IPS DF 6.9 (cell line): ENCODE results near the gene NCBP2L.

Experiments used
- DNase-seq: peaks from one replicate; pipeline ENCODE4 v3.0.0-alpha.2; 2013; ENCODE audit warnings: low read depth, low spot score
- H3K27ac ChIP-seq: one replicate; pipeline ENCODE4 v1.5.1; 2013; ENCODE audit warnings: low read length, control low read depth
- H3K27me3 ChIP-seq: 2 replicates; pipeline ENCODE4 v1.6.1; 2013; ENCODE audit warnings: mild to moderate bottlenecking, low read length; ENCODE audit not compliant: control insufficient read depth, insufficient read depth
- H3K36me3 ChIP-seq: 2 replicates; pipeline ENCODE4 v1.6.1; 2013; ENCODE audit warnings: low read length; ENCODE audit not compliant: control insufficient read depth, insufficient read depth
- H3K4me1 ChIP-seq: 2 replicates; pipeline ENCODE4 v1.6.1; 2013; ENCODE audit warnings: low read length; ENCODE audit not compliant: control insufficient read depth, insufficient read depth
- H3K4me3 ChIP-seq: 2 replicates; pipeline ENCODE4 v1.5.1; 2013; ENCODE audit warnings: mild to moderate bottlenecking, low read length
- H3K9me3 ChIP-seq: 2 replicates; pipeline ENCODE4 v1.6.1; 2013; ENCODE audit warnings: low read length, inconsistent platforms; ENCODE audit not compliant: control insufficient read depth, insufficient read depth
- WGBS: extraction: QIAGEN DNeasy Blood & Tissue Kit; methylation state at CpG from one replicate; pipeline ENCODE4 v1.1.7; 2013; ENCODE audit warnings: mixed read lengths, missing lambda C conversion rate; ENCODE audit not compliant: insufficient read length, insufficient coverage; 5-methylcytosine and 5-hydroxymethylcytosine counted together

Gene NCBP2L

DNA sequence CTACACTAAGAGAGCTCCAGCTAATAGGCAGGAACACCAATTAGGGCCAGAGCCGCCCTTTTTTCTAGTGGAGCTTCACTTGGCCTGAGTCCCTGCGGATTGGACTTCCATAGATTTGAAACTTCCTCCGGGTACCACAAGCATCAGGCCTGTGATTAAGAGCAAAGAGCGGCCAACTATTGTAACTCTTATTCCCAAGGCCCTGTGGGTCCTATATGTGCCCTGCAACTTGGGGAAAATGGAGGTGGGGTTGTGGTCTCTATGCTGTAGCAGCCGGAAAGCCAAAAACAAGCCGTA is at the start of gene NCBP2L:
NCBP2L (plus strand) TSS at position 198 of the 297 bp plus-strand sequence. CDS start 16,488 bp downstream, outside the sequence.
- Histone ChIP-seq H3K27ac (no peak within 1 kb of the TSS), H3K9me3 (no peaks in the 10 kb centered on the region), H3K27me3 (peaks cover 17% of the 10 kb centered on the region), H3K36me3 (no peaks in the 10 kb centered on the region), H3K4me3 (no peak within 1 kb of the TSS; the same call in 1 of the 2 replicates), H3K4me1 (peaks cover 1% of the 10 kb centered on the region; the same call in 1 of the 2 replicates)
- DNase-seq = no peak
- no CpG with 5 or more reads among the region's 6 CpGs for WGBS

DNA sequence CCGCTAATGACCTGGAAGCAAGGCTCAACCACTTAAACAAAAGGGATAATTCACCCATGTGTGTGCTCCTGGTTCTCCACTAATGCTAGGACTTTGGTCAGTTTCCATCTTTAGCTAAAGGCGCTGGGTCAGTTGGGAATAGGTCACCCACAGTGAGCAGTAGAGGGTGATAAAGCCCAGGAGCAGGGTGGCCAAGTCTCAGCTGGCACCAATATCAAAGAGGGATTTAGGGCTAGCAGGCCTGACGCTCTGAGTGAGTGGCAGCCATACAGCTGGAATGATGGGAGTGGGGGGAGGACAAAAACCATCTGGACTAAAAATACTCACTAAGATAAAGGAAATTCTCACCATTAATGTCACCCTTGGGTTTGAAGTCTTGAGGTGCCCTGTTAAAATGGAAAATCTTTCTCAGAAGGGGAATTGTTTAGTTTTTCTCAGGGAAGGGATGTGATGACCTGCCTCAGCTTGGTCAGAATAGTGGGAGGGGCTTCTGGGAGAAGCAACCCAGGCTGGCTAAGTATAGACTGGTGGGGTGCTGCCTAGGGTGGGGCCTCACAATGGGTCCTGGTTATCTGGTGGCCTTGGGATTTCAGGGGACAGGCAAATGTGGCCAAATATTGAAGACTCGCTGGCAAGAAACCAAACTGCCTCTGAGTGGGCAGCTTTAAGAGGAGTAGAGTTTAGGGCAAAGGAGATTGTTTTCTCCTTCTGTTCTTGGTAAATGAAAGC is 49.0 kb upstream of the NCBP2L start:
- H3K27ac ChIP-seq = no peak overlapping the region
- H3K4me3 ChIP-seq = no peak overlapping the region
- no peak for DNase-seq
- no peaks in the 10 kb centered on the region for H3K36me3 ChIP-seq
- no peaks in the 10 kb centered on the region for H3K9me3 ChIP-seq
- peaks cover 4% of the 10 kb centered on the region for H3K4me1 ChIP-seq
- no peaks in the 10 kb centered on the region for H3K27me3 ChIP-seq
- no CpG with 5 or more reads among the region's 4 CpGs for WGBS

DNA sequence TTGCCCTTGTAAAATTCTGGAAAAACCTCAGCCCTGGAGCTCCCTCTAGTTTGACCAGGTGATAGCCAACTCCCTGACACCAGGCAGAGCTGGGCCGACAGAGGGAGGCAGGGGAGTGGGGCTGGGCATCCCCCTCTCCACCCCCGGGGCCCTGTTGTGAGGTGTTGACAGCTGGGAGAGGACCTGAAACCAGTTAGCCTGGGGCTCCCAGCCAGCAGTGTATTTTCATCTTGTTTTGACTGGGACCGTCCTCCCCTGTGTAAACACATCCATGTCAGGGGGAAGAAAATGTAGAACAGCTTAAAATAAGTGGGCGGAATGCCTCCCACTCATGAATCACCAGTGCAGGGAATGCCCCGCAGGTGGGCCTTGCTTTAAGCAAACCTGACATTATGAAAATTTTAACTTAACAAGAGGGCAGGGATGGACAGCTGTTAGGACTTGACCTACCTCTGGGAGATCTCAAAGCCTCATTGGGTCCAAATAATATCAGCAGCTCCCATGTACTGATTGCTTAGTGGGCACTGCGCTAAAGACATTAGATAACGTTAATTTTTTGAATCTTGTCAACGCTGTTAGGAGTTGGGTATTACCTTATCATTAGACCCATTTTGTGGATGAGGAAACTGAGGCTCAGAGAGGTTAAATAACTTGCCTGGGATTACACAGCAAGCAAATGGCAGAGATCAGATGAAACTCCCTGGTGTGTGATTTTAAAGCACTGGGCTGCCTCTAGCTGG is 47.8 kb upstream of the NCBP2L start:
- no peak overlapping the region for H3K4me3 ChIP-seq
- no peak overlapping the region for H3K27ac ChIP-seq
- no peak for DNase-seq
- H3K4me1 ChIP-seq = peaks cover 4% of the 10 kb centered on the region
- no peaks in the 10 kb centered on the region for H3K36me3 ChIP-seq
- no CpG with 5 or more reads among the region's 8 CpGs for WGBS
- no peaks in the 10 kb centered on the region for H3K27me3 ChIP-seq
- no peaks in the 10 kb centered on the region for H3K9me3 ChIP-seq

DNA sequence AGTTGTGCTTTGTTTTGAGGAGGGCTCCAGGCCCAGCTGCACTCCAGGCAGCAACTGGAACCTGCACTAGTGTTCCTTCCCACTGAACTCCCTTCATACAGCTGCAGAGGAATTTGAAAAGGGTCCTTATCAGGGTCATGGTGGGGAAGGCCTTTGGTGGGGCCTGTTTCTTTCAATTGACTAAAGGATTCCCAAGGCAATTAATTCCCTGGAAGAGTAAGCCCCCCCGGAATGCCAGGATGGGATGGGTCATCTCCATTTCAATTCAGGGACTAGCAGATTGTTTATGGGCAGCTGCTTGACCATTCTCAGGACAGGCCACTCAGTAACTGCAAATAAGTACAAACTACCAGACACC is 47.3 kb upstream of the NCBP2L start:
- no peak for DNase-seq
- no peak overlapping the region for H3K27ac ChIP-seq
- WGBS = no CpG with 5 or more reads among the region's 1 CpG
- no peaks in the 10 kb centered on the region for H3K9me3 ChIP-seq
- H3K4me1 ChIP-seq = peaks cover 4% of the 10 kb centered on the region
- no peaks in the 10 kb centered on the region for H3K27me3 ChIP-seq
- H3K36me3 ChIP-seq = no peaks in the 10 kb centered on the region
- H3K4me3 ChIP-seq = no peak overlapping the region

DNA sequence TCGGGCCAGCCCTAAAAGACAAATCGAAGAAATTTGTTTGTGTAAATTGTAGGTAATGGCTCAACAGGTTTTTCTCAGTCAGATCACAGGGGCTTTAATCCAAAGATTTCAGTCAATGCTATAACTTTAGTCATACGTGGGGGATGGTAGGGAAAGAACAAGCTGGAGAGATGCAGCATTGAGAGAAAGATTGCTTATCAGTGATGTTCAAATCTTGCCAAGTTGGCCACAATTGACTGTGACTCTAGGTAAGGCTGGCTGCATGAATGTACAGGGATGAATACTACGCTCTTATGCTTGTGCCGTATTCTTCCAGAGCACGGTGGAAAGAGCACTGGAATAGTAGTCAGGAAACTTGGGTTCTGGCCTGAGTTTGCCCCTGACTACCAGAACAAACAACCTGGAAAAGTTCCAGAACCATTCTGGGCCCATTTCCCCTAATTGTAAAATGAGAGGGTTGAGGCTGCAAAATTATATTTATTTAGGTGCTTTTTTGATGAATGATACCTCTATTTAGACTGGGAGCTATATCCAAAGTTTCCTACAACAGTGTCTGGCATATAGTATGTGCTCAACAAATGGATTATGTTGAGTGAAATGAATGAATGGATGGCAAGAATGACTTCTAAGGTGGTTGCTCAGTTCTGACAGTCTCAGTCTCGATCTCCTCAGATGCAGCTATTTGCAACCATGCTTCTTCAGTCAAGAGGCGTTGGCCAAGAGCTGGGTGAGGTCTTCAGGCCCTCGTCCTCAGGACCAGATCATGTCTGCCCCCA is 46.4 kb upstream of the NCBP2L start:
- DNase-seq = no peak
- no peaks in the 10 kb centered on the region for H3K36me3 ChIP-seq
- H3K9me3 ChIP-seq = no peaks in the 10 kb centered on the region
- no peak overlapping the region for H3K27ac ChIP-seq
- peaks cover 4% of the 10 kb centered on the region for H3K4me1 ChIP-seq
- H3K4me3 ChIP-seq = no peak overlapping the region
- WGBS = no CpG with 5 or more reads among the region's 9 CpGs
- H3K27me3 ChIP-seq = no peaks in the 10 kb centered on the region

DNA sequence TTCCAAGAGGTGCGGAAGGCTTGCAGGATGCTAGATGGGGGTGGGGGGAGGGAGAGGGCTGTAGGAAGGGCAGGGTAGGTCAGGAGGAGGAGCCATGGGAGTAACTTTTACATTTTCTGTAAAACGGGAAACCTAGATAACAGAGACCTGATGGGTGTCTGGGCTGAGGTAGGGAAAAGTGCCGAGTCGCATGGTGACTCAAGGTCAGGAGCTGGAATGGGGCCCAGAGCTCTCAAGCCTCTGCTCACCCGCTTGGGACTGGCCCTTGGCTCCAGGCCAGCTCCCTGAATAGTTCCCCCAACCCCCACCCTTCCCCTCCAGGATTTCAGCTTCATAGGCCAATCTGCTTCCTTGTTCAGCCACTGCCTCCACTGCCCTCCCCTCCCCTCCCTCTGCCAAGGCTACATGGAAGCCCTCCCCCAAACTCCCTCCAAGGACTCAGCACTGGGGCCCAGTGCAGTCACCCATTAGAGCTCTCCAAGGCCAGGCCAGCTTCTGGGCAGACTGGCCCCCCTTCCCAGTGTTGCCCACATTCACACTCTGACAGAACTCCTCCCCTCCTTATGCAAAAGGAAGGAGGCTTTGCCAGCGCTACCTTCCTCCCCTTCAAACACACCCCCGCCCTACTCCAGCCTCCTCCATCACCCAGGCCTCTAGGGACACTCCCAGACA is 45.6 kb upstream of the NCBP2L start:
- no peak for DNase-seq
- no CpG with 5 or more reads among the region's 7 CpGs for WGBS
- no peaks in the 10 kb centered on the region for H3K27me3 ChIP-seq
- no peaks in the 10 kb centered on the region for H3K9me3 ChIP-seq
- H3K36me3 ChIP-seq = no peaks in the 10 kb centered on the region
- peaks cover 8% of the 10 kb centered on the region for H3K4me1 ChIP-seq
- no peak overlapping the region for H3K27ac ChIP-seq
- H3K4me3 ChIP-seq = no peak overlapping the region

DNA sequence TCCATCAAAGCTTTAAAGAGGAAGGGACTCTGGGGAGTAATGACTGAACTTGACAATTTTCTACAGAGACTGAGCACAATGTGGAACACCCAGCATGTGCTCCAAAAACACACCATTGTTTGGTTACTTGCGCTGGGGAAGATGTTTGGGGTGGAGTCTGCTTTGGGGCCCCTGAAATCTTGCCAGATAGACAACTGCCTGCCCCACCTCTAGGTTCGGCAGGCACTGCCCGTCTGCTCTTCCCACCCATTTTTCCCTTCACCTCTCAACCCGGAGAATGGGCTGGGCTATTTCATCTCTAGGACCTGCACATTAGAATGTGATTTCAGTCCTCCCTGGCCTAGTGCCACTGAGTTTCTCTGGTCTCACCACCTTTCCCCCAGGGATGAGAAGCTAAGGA is 43.8 kb upstream of the NCBP2L start:
- DNase-seq = no peak
- Histone ChIP-seq H3K36me3 (no peaks in the 10 kb centered on the region), H3K4me1 (peaks cover 8% of the 10 kb centered on the region), H3K9me3 (no peaks in the 10 kb centered on the region), H3K27ac (no peak overlapping the region), H3K4me3 (no peak overlapping the region), H3K27me3 (no peaks in the 10 kb centered on the region)
- WGBS = no CpG with 5 or more reads among the region's 4 CpGs

DNA sequence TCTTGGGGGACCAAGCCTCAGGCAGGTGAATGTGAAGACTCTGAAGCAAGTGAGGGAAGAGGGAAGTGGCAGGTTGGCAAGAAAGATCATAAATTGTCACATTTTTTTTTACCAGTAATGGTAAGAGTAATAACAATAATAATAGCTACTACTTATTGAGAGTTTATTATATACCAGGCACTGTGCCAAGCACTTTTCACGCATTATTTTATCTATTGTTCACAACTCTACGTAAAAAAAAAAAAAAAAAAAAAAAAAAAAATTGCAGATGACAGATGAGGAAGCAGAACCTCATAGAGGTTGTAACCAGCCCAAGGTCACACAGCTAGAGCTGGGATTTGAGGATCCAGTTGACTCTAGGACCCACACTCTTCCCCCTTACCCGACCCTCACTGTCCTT is 42.9 kb upstream of the NCBP2L start:
- no peak overlapping the region for H3K4me3 ChIP-seq
- H3K4me1 ChIP-seq = peaks cover 8% of the 10 kb centered on the region
- H3K9me3 ChIP-seq = no peaks in the 10 kb centered on the region
- WGBS = no CpG with 5 or more reads among the region's 3 CpGs
- DNase-seq = no peak
- H3K27me3 ChIP-seq = no peaks in the 10 kb centered on the region
- no peaks in the 10 kb centered on the region for H3K36me3 ChIP-seq
- no peak overlapping the region for H3K27ac ChIP-seq

DNA sequence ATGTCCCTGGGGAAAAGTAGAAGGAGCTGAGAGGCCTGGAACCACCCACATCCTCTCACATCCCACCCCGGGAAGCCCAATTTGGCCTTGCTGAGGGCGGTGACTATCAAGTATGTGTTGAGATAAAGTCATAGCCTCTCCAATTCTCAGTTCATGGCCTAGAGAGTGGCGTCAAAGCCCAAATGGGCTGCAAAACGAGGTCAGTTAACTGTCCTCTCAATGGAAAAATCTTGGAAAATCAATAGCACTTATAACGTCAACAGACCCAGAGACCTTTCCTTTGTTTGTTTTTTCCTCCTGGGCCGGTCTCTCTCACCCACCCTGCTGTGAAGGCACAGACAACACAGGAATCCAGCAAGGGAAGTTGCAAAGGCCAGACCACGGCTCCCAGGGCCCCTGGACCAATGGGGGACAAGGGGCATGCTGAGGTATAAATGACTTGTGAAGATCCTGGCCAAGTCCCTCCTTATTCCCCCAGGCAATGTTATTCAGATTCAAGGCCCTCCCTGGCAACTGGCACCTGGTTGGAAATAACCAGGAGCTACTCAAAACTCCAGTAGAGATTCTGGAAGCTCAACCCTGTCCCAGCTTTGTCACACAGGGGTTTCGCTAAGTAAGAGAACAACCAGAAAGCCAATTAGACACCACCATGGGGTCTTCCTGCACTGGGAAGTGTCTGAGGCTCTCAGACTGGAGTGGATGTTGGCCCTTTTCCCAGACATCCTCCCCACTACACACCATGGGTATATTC is 40.6 kb upstream of the NCBP2L start:
- Histone ChIP-seq H3K27me3 (no peaks in the 10 kb centered on the region), H3K27ac (no peak overlapping the region), H3K4me1 (peaks cover 4% of the 10 kb centered on the region; the same call in 1 of the 2 replicates), H3K36me3 (no peaks in the 10 kb centered on the region), H3K4me3 (no peak overlapping the region), H3K9me3 (no peaks in the 10 kb centered on the region)
- DNase-seq = no peak
- no CpG with 5 or more reads among the region's 8 CpGs for WGBS

DNA sequence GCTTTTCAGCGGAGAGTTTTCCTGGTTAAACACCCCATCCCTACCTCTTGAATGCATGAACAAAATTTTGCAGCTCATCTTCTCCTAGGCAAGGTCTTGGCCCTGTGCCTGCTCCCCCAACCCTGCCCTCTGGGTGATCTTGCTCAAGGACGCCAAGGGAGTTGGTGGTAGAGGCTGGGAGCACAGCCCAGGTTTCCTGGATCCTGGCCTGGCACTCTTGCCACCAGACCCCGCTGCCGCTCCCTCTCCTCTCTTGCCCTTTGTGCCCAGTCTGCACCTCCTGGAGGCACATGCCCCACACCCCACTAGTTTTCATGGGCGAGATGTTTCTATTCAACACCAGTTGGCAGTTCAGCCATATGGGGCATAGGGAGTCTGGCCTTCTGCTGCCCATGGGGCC is 39.3 kb upstream of the NCBP2L start:
- Histone ChIP-seq H3K27me3 (no peaks in the 10 kb centered on the region), H3K4me1 (peaks cover 4% of the 10 kb centered on the region; the same call in 1 of the 2 replicates), H3K4me3 (no peak overlapping the region), H3K9me3 (no peaks in the 10 kb centered on the region), H3K27ac (no peak overlapping the region), H3K36me3 (no peaks in the 10 kb centered on the region)
- WGBS = no CpG with 5 or more reads among the region's 5 CpGs
- DNase-seq = no peak
